ENCODE results near the gene SERPINB10. TPM values are rescaled to one million over a fixed set of nuclear protein-coding genes. Genes with fewer than 3 reads are reported as not detected.

SERPINB10 gene
- total RNA-seq, 2 donors from 2014 or later: not detected

DNA sequence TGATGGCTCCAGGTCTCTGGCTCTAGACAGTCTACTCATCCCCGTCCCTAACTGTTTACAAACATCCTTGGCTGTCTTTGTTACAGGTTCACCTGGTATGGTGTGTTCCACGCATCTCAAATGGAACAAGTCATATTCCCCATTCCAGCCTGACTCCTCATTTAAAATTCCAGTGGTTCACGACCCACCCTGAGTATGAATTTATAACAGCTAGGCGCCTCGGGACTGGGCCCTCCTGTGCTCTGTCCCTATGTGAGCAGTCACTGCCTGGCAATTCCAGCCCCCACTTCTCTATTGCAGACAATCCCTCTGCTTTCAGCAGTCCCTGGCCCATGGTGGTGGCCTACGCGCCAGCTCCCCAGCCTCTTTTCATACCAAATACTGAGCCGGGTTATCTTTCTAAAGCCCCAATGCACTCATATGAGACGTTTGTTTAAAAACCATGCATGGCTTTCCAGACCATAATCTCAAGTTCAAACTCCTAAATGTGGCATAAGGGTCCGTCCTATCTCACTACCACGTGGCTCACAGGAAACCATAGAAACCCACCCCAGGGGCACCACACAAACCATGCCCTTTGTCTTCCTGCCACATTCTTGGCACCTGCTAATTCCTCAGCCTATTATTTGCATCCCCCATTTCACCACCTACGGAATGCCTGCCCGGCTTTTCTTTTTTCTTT, 63.7 kb downstream of the SERPINB10 start:
- H3K27me3 ChIP-seq (replicated peaks; ENCODE audit: insufficient read depth): no peaks in the 10 kb centered on the region
- H3K4me3 ChIP-seq: peak overlapping the region; percentile 97
- no peaks in the 10 kb centered on the region for H3K9me3 ChIP-seq
- H3K4me1 ChIP-seq (ENCODE audit: control insufficient read depth in 1 of 2, low read depth in 2 of 2): peaks cover 10 to 16% of the 10 kb centered on the region in 2 donors
- H3K36me3 ChIP-seq: no peaks in the 10 kb centered on the region
- TF ChIP-seq, protein P1, sequence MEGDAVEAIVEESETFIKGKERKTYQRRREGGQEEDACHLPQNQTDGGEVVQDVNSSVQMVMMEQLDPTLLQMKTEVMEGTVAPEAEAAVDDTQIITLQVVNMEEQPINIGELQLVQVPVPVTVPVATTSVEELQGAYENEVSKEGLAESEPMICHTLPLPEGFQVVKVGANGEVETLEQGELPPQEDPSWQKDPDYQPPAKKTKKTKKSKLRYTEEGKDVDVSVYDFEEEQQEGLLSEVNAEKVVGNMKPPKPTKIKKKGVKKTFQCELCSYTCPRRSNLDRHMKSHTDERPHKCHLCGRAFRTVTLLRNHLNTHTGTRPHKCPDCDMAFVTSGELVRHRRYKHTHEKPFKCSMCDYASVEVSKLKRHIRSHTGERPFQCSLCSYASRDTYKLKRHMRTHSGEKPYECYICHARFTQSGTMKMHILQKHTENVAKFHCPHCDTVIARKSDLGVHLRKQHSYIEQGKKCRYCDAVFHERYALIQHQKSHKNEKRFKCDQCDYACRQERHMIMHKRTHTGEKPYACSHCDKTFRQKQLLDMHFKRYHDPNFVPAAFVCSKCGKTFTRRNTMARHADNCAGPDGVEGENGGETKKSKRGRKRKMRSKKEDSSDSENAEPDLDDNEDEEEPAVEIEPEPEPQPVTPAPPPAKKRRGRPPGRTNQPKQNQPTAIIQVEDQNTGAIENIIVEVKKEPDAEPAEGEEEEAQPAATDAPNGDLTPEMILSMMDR (IDR thresholded peaks at IDR 0.05): no peak
- no peak for DNase-seq (ENCODE audit: low spot score)
- H3K27ac ChIP-seq: peak overlapping the region; percentile 100
- no peak for ATAC-seq (ENCODE audit: insufficient number of reproducible peaks, low FRiP score, low read depth)

GRCh38 chr18:63972002-63972376, 64.2 kb downstream of the SERPINB10 start:
- ATAC-seq (ENCODE audit: insufficient number of reproducible peaks, low FRiP score, low read depth): no peak
- no peak for DNase-seq (ENCODE audit: low spot score)
- Histone ChIP-seq H3K9me3 (no peaks in the 10 kb centered on the region), H3K36me3 (no peaks in the 10 kb centered on the region), H3K27ac (no peak overlapping the region), H3K4me3 (no peak overlapping the region), H3K27me3 (replicated peaks; ENCODE audit: insufficient read depth) (no peaks in the 10 kb centered on the region), H3K4me1 (ENCODE audit: control insufficient read depth in 1 of 2, low read depth in 2 of 2) (peaks cover 10 to 16% of the 10 kb centered on the region in 2 donors)
- TF ChIP-seq, protein P1 (IDR thresholded peaks at IDR 0.05): no peak

DNA sequence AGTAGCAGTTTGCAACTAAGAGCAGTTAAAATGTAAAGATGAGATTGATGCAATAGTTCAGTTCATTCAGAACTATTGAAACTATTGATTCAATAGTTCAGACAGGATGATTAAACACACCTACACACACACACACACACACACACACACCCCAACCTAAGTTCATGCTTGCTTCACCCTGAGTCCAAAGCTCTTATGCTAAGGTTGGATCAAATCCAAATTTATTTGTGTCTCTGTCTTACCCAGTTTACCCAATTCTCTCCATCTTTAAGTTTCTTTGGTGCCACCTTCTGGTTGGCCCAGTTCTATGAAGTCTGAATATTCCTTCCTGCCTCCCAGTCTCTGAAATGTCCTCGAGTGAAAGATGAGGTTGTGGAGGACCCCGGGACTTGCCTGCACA, 67.2 kb downstream of the SERPINB10 start:
- no peaks in the 10 kb centered on the region for H3K9me3 ChIP-seq
- no peaks in the 10 kb centered on the region for H3K36me3 ChIP-seq
- DNase-seq (ENCODE audit: low spot score) (no peak), ATAC-seq (ENCODE audit: insufficient number of reproducible peaks, low FRiP score, low read depth) (no peak)
- peaks cover 5 to 19% of the 10 kb centered on the region in 2 donors for H3K4me1 ChIP-seq (ENCODE audit: control insufficient read depth in 1 of 2, low read depth in 2 of 2)
- TF ChIP-seq, protein P1 (IDR thresholded peaks at IDR 0.05): no peak
- H3K27me3 ChIP-seq (replicated peaks; ENCODE audit: insufficient read depth): no peaks in the 10 kb centered on the region
- H3K4me3 ChIP-seq: no peak overlapping the region
- H3K27ac ChIP-seq: no peak overlapping the region

- Histone ChIP-seq H3K36me3 (no peaks in the 10 kb centered on the region), H3K4me3 (no peak overlapping the region), H3K27ac (no peak overlapping the region), H3K4me1 (ENCODE audit: control insufficient read depth in 1 of 2, low read depth in 2 of 2) (peaks cover 8 to 24% of the 10 kb centered on the region in 2 donors), H3K9me3 (no peaks in the 10 kb centered on the region), H3K27me3 (replicated peaks; ENCODE audit: insufficient read depth) (no peaks in the 10 kb centered on the region)
- DNase-seq (ENCODE audit: low spot score) (no peak), ATAC-seq (ENCODE audit: insufficient number of reproducible peaks, low FRiP score, low read depth) (no peak)
- TF ChIP-seq, protein P1 (IDR thresholded peaks at IDR 0.05): no peak
These were observed 67.9 kb downstream of the SERPINB10 start for GRCh38 chr18:63975628-63976027.

DNA sequence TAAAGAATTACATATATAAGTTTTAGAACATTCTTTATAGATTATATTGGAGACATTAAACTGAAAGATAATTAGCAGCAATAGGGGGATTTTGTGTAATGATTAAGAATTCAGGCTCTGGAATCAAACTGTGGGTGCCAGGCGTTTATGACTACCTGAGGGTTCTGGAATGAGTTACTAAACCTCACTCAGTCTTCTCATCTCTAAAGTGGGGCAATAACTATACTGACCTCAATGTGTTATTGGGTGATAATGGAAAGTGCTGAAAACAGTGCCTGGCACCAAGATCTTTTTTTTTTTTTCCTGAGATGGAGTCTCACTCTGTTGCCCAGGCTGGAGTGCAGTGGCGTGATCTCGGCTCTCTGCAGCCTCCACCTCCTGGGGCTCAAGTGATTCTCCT, 69.3 kb downstream of the SERPINB10 start:
- no peaks in the 10 kb centered on the region for H3K9me3 ChIP-seq
- no peak for ATAC-seq (ENCODE audit: insufficient number of reproducible peaks, low FRiP score, low read depth)
- no peak overlapping the region for H3K4me3 ChIP-seq
- H3K36me3 ChIP-seq: peaks cover 6% of the 10 kb centered on the region
- no peak for DNase-seq (ENCODE audit: low spot score)
- TF ChIP-seq, protein P1 (IDR thresholded peaks at IDR 0.05): no peak
- H3K27ac ChIP-seq: no peak overlapping the region
- no peaks in the 10 kb centered on the region for H3K27me3 ChIP-seq (replicated peaks; ENCODE audit: insufficient read depth)
- peaks cover 4 to 15% of the 10 kb centered on the region in 2 donors for H3K4me1 ChIP-seq (ENCODE audit: control insufficient read depth in 1 of 2, low read depth in 2 of 2)
